ENCODE measurements around the gene NOPCHAP1.
"Not testable (repeated sequence)": the region's sequence is repeated elsewhere in the genome, so short reads cannot be mapped to it uniquely, and the experiment has no call there.

Gene NOPCHAP1

DNA sequence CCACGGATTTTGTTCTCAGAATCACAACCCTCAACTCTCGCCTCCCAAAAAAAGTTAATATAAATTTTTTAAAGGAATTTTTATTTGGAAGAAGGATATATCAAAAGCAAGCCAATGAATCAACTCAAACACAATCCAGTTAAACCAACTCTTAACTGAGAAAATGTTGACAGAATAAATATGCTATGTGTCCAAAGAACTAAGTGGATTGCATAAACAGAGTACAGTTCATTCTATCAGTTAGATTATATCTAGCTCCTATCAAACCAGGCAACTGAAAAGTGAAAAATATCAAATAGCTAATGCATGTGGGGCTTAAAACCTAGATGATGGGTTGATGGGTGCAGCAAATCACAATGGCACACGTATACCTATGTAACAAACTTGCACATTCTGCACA, 44.7 kb upstream of the NOPCHAP1 start:
- no peaks in the 10 kb centered on the region for H3K4me1 ChIP-seq (ENCODE audit: insufficient read depth, low read length, poor library complexity, severe bottlenecking)
- H3K9me2 ChIP-seq (replicated peaks; ENCODE audit: low read depth, low read length) = no peaks in the 10 kb centered on the region
- H3K9ac ChIP-seq (ENCODE audit: low read depth, low read length, poor library complexity, severe bottlenecking) = no peak overlapping the region
- no peak overlapping the region for H3K4me2 ChIP-seq (ENCODE audit: low read depth, low read length, poor library complexity, severe bottlenecking)
- no peak overlapping the region for H3K4me3 ChIP-seq (ENCODE audit: low read length, poor library complexity, severe bottlenecking)
- TF ChIP-seq, protein P1, sequence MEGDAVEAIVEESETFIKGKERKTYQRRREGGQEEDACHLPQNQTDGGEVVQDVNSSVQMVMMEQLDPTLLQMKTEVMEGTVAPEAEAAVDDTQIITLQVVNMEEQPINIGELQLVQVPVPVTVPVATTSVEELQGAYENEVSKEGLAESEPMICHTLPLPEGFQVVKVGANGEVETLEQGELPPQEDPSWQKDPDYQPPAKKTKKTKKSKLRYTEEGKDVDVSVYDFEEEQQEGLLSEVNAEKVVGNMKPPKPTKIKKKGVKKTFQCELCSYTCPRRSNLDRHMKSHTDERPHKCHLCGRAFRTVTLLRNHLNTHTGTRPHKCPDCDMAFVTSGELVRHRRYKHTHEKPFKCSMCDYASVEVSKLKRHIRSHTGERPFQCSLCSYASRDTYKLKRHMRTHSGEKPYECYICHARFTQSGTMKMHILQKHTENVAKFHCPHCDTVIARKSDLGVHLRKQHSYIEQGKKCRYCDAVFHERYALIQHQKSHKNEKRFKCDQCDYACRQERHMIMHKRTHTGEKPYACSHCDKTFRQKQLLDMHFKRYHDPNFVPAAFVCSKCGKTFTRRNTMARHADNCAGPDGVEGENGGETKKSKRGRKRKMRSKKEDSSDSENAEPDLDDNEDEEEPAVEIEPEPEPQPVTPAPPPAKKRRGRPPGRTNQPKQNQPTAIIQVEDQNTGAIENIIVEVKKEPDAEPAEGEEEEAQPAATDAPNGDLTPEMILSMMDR (conservative IDR thresholded peaks at IDR 0.05; ENCODE audit: low read length) = no peak
- no peak for TF ChIP-seq EZH2phosphoT487 (IDR thresholded peaks at IDR 0.05; ENCODE audit: borderline replicate concordance)
- H3K36me3 ChIP-seq (ENCODE audit: insufficient read depth, low read length) = no peaks in the 10 kb centered on the region
- H3K9me3 ChIP-seq (ENCODE audit: insufficient read depth, low read depth, low read length) = peaks cover 4% of the 10 kb centered on the region; the same call in 1 of the 2 replicates
- no peak overlapping the region for H2AFZ ChIP-seq (ENCODE audit: low read length)
- no peaks in the 10 kb centered on the region for H3F3A ChIP-seq (ENCODE audit: low read depth)
- no peaks in the 10 kb centered on the region for H3K79me2 ChIP-seq (ENCODE audit: insufficient read depth, low read length)
- H3K27me3 ChIP-seq (ENCODE audit: insufficient read depth, low read length, poor library complexity, severe bottlenecking) = no peaks in the 10 kb centered on the region
- H4K20me1 ChIP-seq (ENCODE audit: insufficient read depth, low read length, poor library complexity, severe bottlenecking) = no peaks in the 10 kb centered on the region

DNA sequence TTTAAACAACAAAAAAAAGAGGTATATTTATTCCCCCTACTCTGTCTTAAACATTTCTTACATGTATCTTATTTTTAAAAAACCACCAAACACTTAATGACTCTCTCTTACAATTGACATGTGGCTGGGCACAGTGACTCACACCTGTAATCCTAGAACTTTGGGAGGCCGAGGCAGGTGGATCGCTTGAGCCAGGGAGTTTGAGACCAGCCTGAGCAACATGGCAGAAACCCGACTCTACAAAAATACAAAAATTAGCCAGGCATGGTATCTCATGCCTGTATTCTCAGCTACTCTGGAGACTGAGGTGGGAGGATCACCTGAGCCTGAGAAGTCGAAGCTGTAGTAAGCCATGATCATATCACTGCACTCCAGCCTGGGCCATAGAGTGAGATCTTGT, 44.0 kb upstream of the NOPCHAP1 start:
- H3K9me3 ChIP-seq (ENCODE audit: insufficient read depth, low read depth, low read length) = peaks cover 4% of the 10 kb centered on the region; the same call in 1 of the 2 replicates
- H3K27me3 ChIP-seq (ENCODE audit: insufficient read depth, low read length, poor library complexity, severe bottlenecking) = no peaks in the 10 kb centered on the region
- no peak for TF ChIP-seq EZH2phosphoT487 (IDR thresholded peaks at IDR 0.05; ENCODE audit: borderline replicate concordance)
- TF ChIP-seq, protein P1 (conservative IDR thresholded peaks at IDR 0.05; ENCODE audit: low read length) = no peak
- no peaks in the 10 kb centered on the region for H3F3A ChIP-seq (ENCODE audit: low read depth)
- H3K9me2 ChIP-seq (replicated peaks; ENCODE audit: low read depth, low read length) = no peaks in the 10 kb centered on the region
- H3K4me2 ChIP-seq (ENCODE audit: low read depth, low read length, poor library complexity, severe bottlenecking) = no peak overlapping the region
- H3K9ac ChIP-seq (ENCODE audit: low read depth, low read length, poor library complexity, severe bottlenecking) = no peak overlapping the region
- no peaks in the 10 kb centered on the region for H3K36me3 ChIP-seq (ENCODE audit: insufficient read depth, low read length)
- H3K4me3 ChIP-seq (ENCODE audit: low read length, poor library complexity, severe bottlenecking) = no peak overlapping the region
- H3K79me2 ChIP-seq (ENCODE audit: insufficient read depth, low read length) = no peaks in the 10 kb centered on the region
- no peak overlapping the region for H2AFZ ChIP-seq (ENCODE audit: low read length)
- H3K4me1 ChIP-seq (ENCODE audit: insufficient read depth, low read length, poor library complexity, severe bottlenecking) = no peaks in the 10 kb centered on the region
- no peaks in the 10 kb centered on the region for H4K20me1 ChIP-seq (ENCODE audit: insufficient read depth, low read length, poor library complexity, severe bottlenecking)

DNA sequence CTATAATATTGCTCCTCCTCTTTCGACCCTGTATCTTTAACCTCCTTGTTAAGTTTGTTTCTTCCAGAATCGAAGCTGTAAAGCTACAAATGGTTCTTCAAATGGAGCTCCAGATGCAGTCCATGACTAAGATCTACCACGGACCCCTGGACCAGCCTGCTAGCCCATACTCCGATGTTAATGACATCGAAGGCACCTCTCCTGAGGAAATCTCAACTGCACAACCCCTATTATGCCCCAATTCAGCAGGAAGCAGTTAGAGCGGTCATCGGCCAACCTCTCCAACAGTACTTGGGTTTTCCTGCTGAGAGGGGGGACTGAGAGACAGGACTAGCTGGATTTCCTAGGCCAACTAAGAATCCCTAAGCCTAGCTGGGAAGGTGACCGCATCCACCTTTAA, 42.7 kb upstream of the NOPCHAP1 start:
- not testable (repeated sequence) for H3K9me2 ChIP-seq (replicated peaks; ENCODE audit: low read depth, low read length); H3K9me3 ChIP-seq (ENCODE audit: insufficient read depth, low read depth, low read length); H3K36me3 ChIP-seq (ENCODE audit: insufficient read depth, low read length); H2AFZ ChIP-seq (ENCODE audit: low read length); H3K79me2 ChIP-seq (ENCODE audit: insufficient read depth, low read length); H3F3A ChIP-seq (ENCODE audit: low read depth); H3K9ac ChIP-seq (ENCODE audit: low read depth, low read length, poor library complexity, severe bottlenecking); H3K27me3 ChIP-seq (ENCODE audit: insufficient read depth, low read length, poor library complexity, severe bottlenecking); H3K4me3 ChIP-seq (ENCODE audit: low read length, poor library complexity, severe bottlenecking); H3K4me1 ChIP-seq (ENCODE audit: insufficient read depth, low read length, poor library complexity, severe bottlenecking); H4K20me1 ChIP-seq (ENCODE audit: insufficient read depth, low read length, poor library complexity, severe bottlenecking); H3K4me2 ChIP-seq (ENCODE audit: low read depth, low read length, poor library complexity, severe bottlenecking)

DNA sequence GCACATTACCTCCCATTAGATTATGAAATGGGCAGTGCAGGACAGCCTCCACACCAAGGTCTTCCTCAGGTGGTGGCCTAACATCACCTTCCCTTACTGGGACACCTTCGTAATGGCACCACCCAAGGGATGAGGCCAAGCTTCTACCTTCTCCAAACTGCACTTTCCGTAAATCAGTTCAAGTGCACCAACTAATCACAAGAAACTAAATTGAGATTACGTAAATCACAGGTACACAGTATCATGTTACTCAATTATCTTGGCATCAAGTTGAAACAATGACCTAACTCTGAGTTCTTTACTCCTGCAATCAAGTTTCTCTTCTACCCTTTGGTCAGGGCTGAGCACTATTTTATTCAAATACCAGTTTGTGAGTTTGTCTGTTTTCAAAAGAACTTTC, 41.9 kb upstream of the NOPCHAP1 start:
- H3K4me2 ChIP-seq (ENCODE audit: low read depth, low read length, poor library complexity, severe bottlenecking) = no peak overlapping the region
- no peaks in the 10 kb centered on the region for H3K36me3 ChIP-seq (ENCODE audit: insufficient read depth, low read length)
- H3K4me1 ChIP-seq (ENCODE audit: insufficient read depth, low read length, poor library complexity, severe bottlenecking) = no peaks in the 10 kb centered on the region
- no peaks in the 10 kb centered on the region for H3K27me3 ChIP-seq (ENCODE audit: insufficient read depth, low read length, poor library complexity, severe bottlenecking)
- no peaks in the 10 kb centered on the region for H3F3A ChIP-seq (ENCODE audit: low read depth)
- no peaks in the 10 kb centered on the region for H4K20me1 ChIP-seq (ENCODE audit: insufficient read depth, low read length, poor library complexity, severe bottlenecking)
- H3K4me3 ChIP-seq (ENCODE audit: low read length, poor library complexity, severe bottlenecking) = no peak overlapping the region
- no peak overlapping the region for H2AFZ ChIP-seq (ENCODE audit: low read length)
- H3K9me3 ChIP-seq (ENCODE audit: insufficient read depth, low read depth, low read length) = peaks cover 4% of the 10 kb centered on the region; the same call in 1 of the 2 replicates
- no peaks in the 10 kb centered on the region for H3K9me2 ChIP-seq (replicated peaks; ENCODE audit: low read depth, low read length)
- TF ChIP-seq, protein P1 (conservative IDR thresholded peaks at IDR 0.05; ENCODE audit: low read length) = no peak
- no peak for TF ChIP-seq EZH2phosphoT487 (IDR thresholded peaks at IDR 0.05; ENCODE audit: borderline replicate concordance)
- H3K9ac ChIP-seq (ENCODE audit: low read depth, low read length, poor library complexity, severe bottlenecking) = no peak overlapping the region
- H3K79me2 ChIP-seq (ENCODE audit: insufficient read depth, low read length) = no peaks in the 10 kb centered on the region

DNA sequence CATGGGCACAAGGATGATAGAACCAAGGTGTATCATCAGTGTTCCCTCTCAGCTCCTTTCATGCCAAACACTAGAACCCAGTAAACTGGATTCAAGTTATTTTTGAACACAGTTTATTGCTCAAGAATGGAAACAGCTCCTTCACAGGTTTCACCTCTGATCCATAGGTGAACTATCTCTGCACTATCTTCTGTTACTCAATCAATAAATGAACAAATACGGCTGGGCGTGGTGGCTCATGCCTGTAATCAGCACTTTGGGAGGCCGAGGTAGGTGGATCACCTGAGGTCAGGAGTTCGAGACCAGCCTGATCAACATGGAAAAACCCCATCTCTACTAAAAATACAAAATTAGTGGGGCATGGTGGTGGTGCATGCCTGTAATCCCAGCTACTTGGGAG, 37.4 kb upstream of the NOPCHAP1 start:
- H3K4me2 ChIP-seq (ENCODE audit: low read depth, low read length, poor library complexity, severe bottlenecking); H3K4me1 ChIP-seq (ENCODE audit: insufficient read depth, low read length, poor library complexity, severe bottlenecking); H3F3A ChIP-seq (ENCODE audit: low read depth); H3K4me3 ChIP-seq (ENCODE audit: low read length, poor library complexity, severe bottlenecking); H3K9me2 ChIP-seq (replicated peaks; ENCODE audit: low read depth, low read length); H3K27me3 ChIP-seq (ENCODE audit: insufficient read depth, low read length, poor library complexity, severe bottlenecking); H3K9me3 ChIP-seq (ENCODE audit: insufficient read depth, low read depth, low read length); H4K20me1 ChIP-seq (ENCODE audit: insufficient read depth, low read length, poor library complexity, severe bottlenecking); H3K9ac ChIP-seq (ENCODE audit: low read depth, low read length, poor library complexity, severe bottlenecking); H3K36me3 ChIP-seq (ENCODE audit: insufficient read depth, low read length); H2AFZ ChIP-seq (ENCODE audit: low read length); H3K79me2 ChIP-seq (ENCODE audit: insufficient read depth, low read length): not testable (repeated sequence)
